CD4-positive, alpha-beta T cell (primary cell): ENCODE results near the gene PIGA. TPM values are rescaled to one million over a fixed set of nuclear protein-coding genes. Genes with fewer than 3 reads are reported as not detected.

Experiments
- ATAC-seq: fragments of 200-7000 bp; cut with Tn5 transposase; one replicate; pipeline ENCODE4 v1.10.0; 2022; ENCODE audit warnings: mild to moderate bottlenecking; ENCODE audit not compliant: poor library complexity
- CTCF ChIA-PET: fragments of 350-600 bp; sonication (Branson Sonifier 250); formaldehyde crosslinking; loops from one replicate; lab custom pipeline; 2021; ENCODE audit warnings: antibody characterized with exemption, inconsistent platforms; lab: Charles Lee
- POLR2A ChIA-PET: fragments of 350-600 bp; sonication (Branson Sonifier 250); formaldehyde crosslinking; loops from one replicate; lab custom pipeline; 2021; ENCODE audit warnings: antibody characterized with exemption, inconsistent platforms; lab: Charles Lee
- DNase-seq, 14 experiments: peaks; one replicate each; pipeline ENCODE4 v3.0.0-alpha.2; 2013 to 2020; ENCODE audit warnings: mixed read lengths in 2 of 14
- H3K27ac ChIP-seq, 2 donors: one replicate each; pipeline versions ENCODE4 v1.5.1 to v1.7.0; 2013; ENCODE audit warnings: low read length in 2 of 2, low read depth in 1 of 2, mild to moderate bottlenecking in 1 of 2
- H3K27me3 ChIP-seq, 2 experiments: 1 replicate in 1 of 2; 2 replicates in 1 of 2; pipeline versions ENCODE4 v1.6.1 to v1.7.0; 2013; ENCODE audit warnings: low read length in 2 of 2, control low read depth in 1 of 2, mild to moderate bottlenecking in 1 of 2, moderate library complexity in 1 of 2; ENCODE audit not compliant: insufficient read depth in 2 of 2, control insufficient read depth in 1 of 2
- H3K36me3 ChIP-seq: one replicate; pipeline ENCODE4 v1.6.1; 2013; ENCODE audit warnings: low read length, control low read depth; ENCODE audit not compliant: insufficient read depth
- H3K4me1 ChIP-seq: one replicate; pipeline ENCODE4 v1.6.1; 2013; ENCODE audit warnings: low read length, control low read depth; ENCODE audit not compliant: insufficient read depth
- H3K4me3 ChIP-seq: one replicate; pipeline ENCODE4 v1.5.1; 2013; ENCODE audit warnings: mild to moderate bottlenecking, low read length, moderate library complexity
- H3K9me3 ChIP-seq, 2 experiments: 1 replicate in 1 of 2; 2 replicates in 1 of 2; pipeline versions ENCODE4 v1.6.1 to v1.7.0; 2013; ENCODE audit warnings: low read length in 2 of 2, mild to moderate bottlenecking in 2 of 2, control low read depth in 1 of 2, moderate library complexity in 1 of 2; ENCODE audit not compliant: control insufficient read depth in 1 of 2, insufficient read depth in 1 of 2
- H3K27ac Mint-ChIP-seq: one replicate; pipeline ENCODE4 v1.8.0; 2020; ENCODE audit warnings: mixed read lengths
- H3K27me3 Mint-ChIP-seq: one replicate; pipeline ENCODE4 v1.8.0; 2021; ENCODE audit warnings: mixed read lengths
- H3K36me3 Mint-ChIP-seq: one replicate; pipeline ENCODE4 v1.8.0; 2021; ENCODE audit warnings: low read depth, mixed read lengths
- H3K4me1 Mint-ChIP-seq: one replicate; pipeline ENCODE4 v1.8.0; 2021; ENCODE audit warnings: low read depth, mixed read lengths
- H3K4me3 Mint-ChIP-seq: one replicate; pipeline ENCODE4 v1.8.0; 2020; ENCODE audit warnings: mild to moderate bottlenecking, mixed read lengths
- H3K9me3 Mint-ChIP-seq: one replicate; pipeline ENCODE4 v1.8.0; 2020; ENCODE audit warnings: mixed read lengths
- intact Hi-C, 2 experiments: fragments of 100-400 bp; cut with DNase I in 1 of 2; cut with micrococcal nuclease in 1 of 2; formaldehyde crosslinking; loops; one replicate each; pipeline versions ENCODE4 v1.15.1 to v1.9.0; 2023 to 2025; cut with DNase I, micrococcal nuclease
- total RNA-seq, 174 experiments: library from RNA in 2 of 174; stranded (reverse) in 2 of 174; gene quantifications; one replicate each; pipeline ENCODE4 v1.2.3 and lab custom pipeline; 2021 to 2026
- TF ChIP-seq, protein P1 (sequence below): fragments of 200-600 bp; IDR thresholded peaks from one replicate; pipeline ENCODE4 v1.8.0; 2022; ENCODE audit warnings: antibody characterized with exemption, mild to moderate bottlenecking

PIGA gene
- total RNA-seq, 2 experiments from 2014 or later = 130 to 134 TPM

DNA sequence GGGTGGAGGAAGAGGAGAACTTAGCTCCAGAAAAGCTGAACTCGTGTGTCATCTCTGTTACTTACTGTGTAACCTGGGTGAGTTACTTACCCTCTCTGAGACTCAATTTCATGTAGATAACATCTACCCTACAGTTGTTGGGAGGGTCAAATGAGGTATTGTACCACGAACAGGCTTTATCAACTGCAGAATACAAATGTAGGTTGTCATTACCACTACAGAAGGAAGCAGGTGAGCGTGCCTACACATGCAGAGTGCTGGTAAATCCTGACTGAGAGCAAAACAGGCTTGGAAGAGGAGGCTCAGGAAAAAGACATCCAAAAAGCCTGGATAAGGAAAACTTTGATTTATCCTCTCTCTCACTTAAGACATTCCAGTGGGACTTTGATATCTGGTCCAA, 7.2 kb downstream of the PIGA start:
- ChIA-PET CTCF (no interaction called here), POLR2A (no interaction called here)
- Histone ChIP-seq H3K27me3 (no peaks in the 10 kb centered on the region), H3K27ac (no peak overlapping the region), H3K36me3 (peaks cover 31% of the 10 kb centered on the region), H3K9me3 (no peaks in the 10 kb centered on the region), H3K4me3 (no peak overlapping the region), H3K4me1 (no peaks in the 10 kb centered on the region)
- DNase-seq (no peak), ATAC-seq (no peak)
- Mint-ChIP-seq H3K27me3 (no peaks in the 10 kb centered on the region), H3K4me3 (no peak overlapping the region), H3K27ac (no peak overlapping the region), H3K4me1 (peaks cover 12% of the 10 kb centered on the region), H3K9me3 (no peaks in the 10 kb centered on the region), H3K36me3 (peaks cover 54% of the 10 kb centered on the region)
- TF ChIP-seq, protein P1, sequence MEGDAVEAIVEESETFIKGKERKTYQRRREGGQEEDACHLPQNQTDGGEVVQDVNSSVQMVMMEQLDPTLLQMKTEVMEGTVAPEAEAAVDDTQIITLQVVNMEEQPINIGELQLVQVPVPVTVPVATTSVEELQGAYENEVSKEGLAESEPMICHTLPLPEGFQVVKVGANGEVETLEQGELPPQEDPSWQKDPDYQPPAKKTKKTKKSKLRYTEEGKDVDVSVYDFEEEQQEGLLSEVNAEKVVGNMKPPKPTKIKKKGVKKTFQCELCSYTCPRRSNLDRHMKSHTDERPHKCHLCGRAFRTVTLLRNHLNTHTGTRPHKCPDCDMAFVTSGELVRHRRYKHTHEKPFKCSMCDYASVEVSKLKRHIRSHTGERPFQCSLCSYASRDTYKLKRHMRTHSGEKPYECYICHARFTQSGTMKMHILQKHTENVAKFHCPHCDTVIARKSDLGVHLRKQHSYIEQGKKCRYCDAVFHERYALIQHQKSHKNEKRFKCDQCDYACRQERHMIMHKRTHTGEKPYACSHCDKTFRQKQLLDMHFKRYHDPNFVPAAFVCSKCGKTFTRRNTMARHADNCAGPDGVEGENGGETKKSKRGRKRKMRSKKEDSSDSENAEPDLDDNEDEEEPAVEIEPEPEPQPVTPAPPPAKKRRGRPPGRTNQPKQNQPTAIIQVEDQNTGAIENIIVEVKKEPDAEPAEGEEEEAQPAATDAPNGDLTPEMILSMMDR = no peak
- intact Hi-C loops = loop anchor here in 1 of 2 experiments (10.0 kb wide), 1 partner anchor 1573 kb away; no protein-coding TSS in a partner anchor

DNA sequence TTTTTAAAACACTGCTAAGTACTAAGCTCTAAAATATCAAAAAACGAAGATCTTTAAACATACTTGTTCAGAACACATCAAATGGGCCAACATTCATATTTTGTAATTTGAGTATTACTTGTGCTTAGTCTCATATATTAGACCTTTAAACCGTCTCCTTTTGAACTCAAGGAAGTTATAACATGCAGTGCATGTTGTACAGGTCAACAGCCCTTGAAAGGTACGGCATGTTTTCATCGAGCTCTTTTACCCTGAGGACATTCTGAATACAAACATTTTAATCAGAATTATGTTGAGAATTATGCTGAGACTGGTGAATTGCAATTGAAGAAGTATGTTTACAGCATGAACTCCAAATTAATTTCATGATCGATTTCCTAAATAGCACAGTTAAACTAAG, 12.9 kb downstream of the PIGA start:
- intact Hi-C loops = loop anchor here in 1 of 2 experiments (10.0 kb wide), 1 partner anchor 1568 kb away; no protein-coding TSS in a partner anchor
- H3K4me1 Mint-ChIP-seq = no peaks in the 10 kb centered on the region
- CTCF ChIA-PET = interaction anchor here (0.6 kb wide), 1 partner anchor 522 kb away, joined by 3 read pairs; no protein-coding TSS in a partner anchor

DNA sequence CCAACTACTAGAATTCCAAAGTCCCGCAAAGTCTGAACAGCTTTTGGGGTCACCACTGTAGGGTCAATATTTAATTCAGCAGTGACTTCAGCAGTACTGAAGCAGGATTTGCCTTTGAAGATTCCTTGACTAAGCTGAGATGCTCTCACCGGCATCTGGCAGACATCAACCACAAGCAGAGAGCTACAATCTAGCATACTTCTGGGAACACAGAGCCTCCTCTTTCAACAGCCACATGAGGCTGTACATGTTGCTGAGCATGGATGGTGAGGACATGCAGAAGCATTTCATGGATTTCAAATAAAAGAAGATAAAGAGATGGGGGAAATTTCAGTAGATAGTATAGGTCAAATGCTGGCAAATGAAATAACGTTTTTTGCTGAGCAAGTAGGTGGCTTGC, 13.3 kb downstream of the PIGA start:
- no peak overlapping the region for H3K4me3 Mint-ChIP-seq
- no peak for DNase-seq
- no peaks in the 10 kb centered on the region for H3K9me3 ChIP-seq
- H3K4me1 ChIP-seq = no peaks in the 10 kb centered on the region
- peaks cover 24% of the 10 kb centered on the region for H3K36me3 ChIP-seq
- CTCF ChIA-PET = no interaction called here
- H3K9me3 Mint-ChIP-seq = no peaks in the 10 kb centered on the region
- POLR2A ChIA-PET = no interaction called here
- no peak overlapping the region for H3K4me3 ChIP-seq
- H3K36me3 Mint-ChIP-seq = peaks cover 56% of the 10 kb centered on the region
- no peak for ATAC-seq
- H3K27ac ChIP-seq = no peak overlapping the region
- no peak overlapping the region for H3K27ac Mint-ChIP-seq
- intact Hi-C loops = loop anchor here in 1 of 2 experiments (10.0 kb wide), 1 partner anchor 1567 kb away; no protein-coding TSS in a partner anchor
- no peaks in the 10 kb centered on the region for H3K27me3 Mint-ChIP-seq
- H3K27me3 ChIP-seq = no peaks in the 10 kb centered on the region
- H3K4me1 Mint-ChIP-seq = no peaks in the 10 kb centered on the region
- TF ChIP-seq, protein P1 = no peak

More for the DNA sequence above, 12.9 kb downstream of the PIGA start:
- no peaks in the 10 kb centered on the region for H3K9me3 Mint-ChIP-seq
- no peak overlapping the region for H3K4me3 ChIP-seq
- H3K27ac Mint-ChIP-seq = no peak overlapping the region
- TF ChIP-seq, protein P1 = no peak
- POLR2A ChIA-PET = no interaction called here
- ATAC-seq (no peak), DNase-seq (no peak)
- no peaks in the 10 kb centered on the region for H3K4me1 ChIP-seq
- peaks cover 24% of the 10 kb centered on the region for H3K36me3 ChIP-seq
- no peaks in the 10 kb centered on the region for H3K27me3 Mint-ChIP-seq
- H3K36me3 Mint-ChIP-seq = peaks cover 58% of the 10 kb centered on the region
- H3K27me3 ChIP-seq = no peaks in the 10 kb centered on the region
- H3K9me3 ChIP-seq = no peaks in the 10 kb centered on the region
- H3K4me3 Mint-ChIP-seq = no peak overlapping the region
- no peak overlapping the region for H3K27ac ChIP-seq
